ENCODE data around the gene WDR33. TPM values are rescaled to one million over a fixed set of nuclear protein-coding genes. Genes with fewer than 3 reads are reported as not detected.

Gene WDR33
- total and polyA plus RNA-seq, 4 donors, result 8.1 to 55.1 (median 29.5) TPM

- DNase-seq (no peak), ATAC-seq (ENCODE audit: low FRiP score) (peak; percentile 4)
- 8 to 14% methylated on average over 20 of the region's 20 CpGs for WGBS, 2 donors
- no peaks in the 10 kb centered on the region for H3K27me3 ChIP-seq (ENCODE audit: control insufficient read depth in 1 of 2, insufficient read depth in 2 of 2, low read length in 1 of 2)
- H3K27ac ChIP-seq (ENCODE audit: low read depth in 1 of 2, low read length in 2 of 2), result peak overlapping the region; percentile 22 to 68
- no peaks in the 10 kb centered on the region for H3K36me3 ChIP-seq (ENCODE audit: control insufficient read depth in 1 of 2, insufficient read depth in 2 of 2, low read length in 1 of 2)
- no peaks in the 10 kb centered on the region for H3K4me1 ChIP-seq (ENCODE audit: control insufficient read depth in 1 of 2, insufficient read depth in 2 of 2, low read length in 2 of 2)
- H3K4me3 ChIP-seq (ENCODE audit: low read length in 2 of 2), result peak overlapping the region in 1 of 2 donors; percentile 95
- no peaks in the 10 kb centered on the region for H3K9me3 ChIP-seq (ENCODE audit: control insufficient read depth, low read length)
- intact Hi-C loops (cut with DNase I), result no loop called here
These were observed 138.4 kb downstream of the WDR33 start for GRCh38 chr2:127672341-127673224.

DNA sequence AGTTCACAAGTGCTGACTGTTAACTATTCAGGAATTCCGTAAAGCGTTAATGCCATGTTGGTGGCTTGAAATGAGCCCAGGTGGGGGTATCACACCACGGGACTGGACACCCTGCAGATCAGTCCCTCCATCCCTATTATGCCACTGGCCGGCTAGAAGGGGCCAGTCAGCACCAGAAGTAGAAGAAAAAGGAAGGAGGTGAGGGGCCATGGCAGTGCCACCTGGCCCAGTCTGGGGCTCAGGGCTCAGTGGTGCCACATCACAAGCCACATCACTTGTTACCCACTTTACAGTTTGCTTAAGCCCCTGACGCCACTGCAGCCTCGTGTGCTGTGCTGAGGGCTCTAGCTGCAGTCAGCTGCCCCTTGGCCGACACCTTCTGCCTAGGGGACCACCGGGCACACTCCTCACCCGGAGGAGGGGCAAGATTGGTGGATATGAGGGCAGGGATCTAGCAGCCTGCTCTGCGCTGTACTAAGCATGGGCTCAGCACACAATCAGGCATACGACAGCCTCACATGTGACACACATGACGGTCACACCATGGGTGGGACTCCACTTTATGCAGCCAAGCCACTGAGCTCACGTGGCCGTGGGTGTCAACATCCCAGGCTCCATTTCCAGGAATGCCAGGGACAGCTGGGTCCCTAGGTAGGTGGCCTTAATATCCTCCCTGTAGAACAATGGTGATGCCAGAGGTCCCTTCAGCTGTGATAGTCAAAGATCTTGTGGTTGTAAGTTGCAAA, 139.2 kb downstream of the WDR33 start:
- Histone ChIP-seq H3K4me3 (ENCODE audit: low read length in 2 of 2) (no peak overlapping the region), H3K9me3 (ENCODE audit: control insufficient read depth, low read length) (no peaks in the 10 kb centered on the region), H3K27me3 (ENCODE audit: control insufficient read depth in 1 of 2, insufficient read depth in 2 of 2, low read length in 1 of 2) (no peaks in the 10 kb centered on the region), H3K27ac (ENCODE audit: low read depth in 1 of 2, low read length in 2 of 2) (peak overlapping the region in 1 of 2 donors; percentile 22), H3K36me3 (ENCODE audit: control insufficient read depth in 1 of 2, insufficient read depth in 2 of 2, low read length in 1 of 2) (no peaks in the 10 kb centered on the region), H3K4me1 (ENCODE audit: control insufficient read depth in 1 of 2, insufficient read depth in 2 of 2, low read length in 2 of 2) (no peaks in the 10 kb centered on the region)
- ATAC-seq (ENCODE audit: low FRiP score) (no peak), DNase-seq (no peak)
- intact Hi-C loops (cut with DNase I), result no loop called here
- 54 to 55% methylated on average over 14 of the region's 14 CpGs for WGBS, 2 donors

DNA sequence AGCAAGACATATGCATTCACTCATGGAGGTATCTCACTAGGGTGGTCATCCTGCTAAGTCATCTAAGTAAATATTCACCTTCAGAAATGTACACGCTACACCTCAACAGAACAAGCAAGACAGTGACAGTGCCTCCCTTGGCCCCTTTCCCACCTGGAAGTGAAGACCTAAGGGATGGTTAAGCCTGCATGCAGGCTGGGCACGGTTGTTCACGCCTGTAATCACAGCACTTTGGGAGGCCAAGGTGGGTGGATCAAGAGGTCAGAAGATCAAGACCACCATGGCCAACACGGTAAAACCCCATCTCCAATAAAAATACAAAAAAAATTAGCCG, 140.0 kb downstream of the WDR33 start:
- Histone ChIP-seq H3K4me3 (ENCODE audit: low read length in 2 of 2) (no peak overlapping the region), H3K27me3 (ENCODE audit: control insufficient read depth in 1 of 2, insufficient read depth in 2 of 2, low read length in 1 of 2) (no peaks in the 10 kb centered on the region), H3K4me1 (ENCODE audit: control insufficient read depth in 1 of 2, insufficient read depth in 2 of 2, low read length in 2 of 2) (no peaks in the 10 kb centered on the region), H3K27ac (ENCODE audit: low read depth in 1 of 2, low read length in 2 of 2) (no peak overlapping the region), H3K36me3 (ENCODE audit: control insufficient read depth in 1 of 2, insufficient read depth in 2 of 2, low read length in 1 of 2) (no peaks in the 10 kb centered on the region), H3K9me3 (ENCODE audit: control insufficient read depth, low read length) (no peaks in the 10 kb centered on the region)
- intact Hi-C loops (cut with DNase I), result no loop called here
- DNase-seq (no peak), ATAC-seq (ENCODE audit: low FRiP score) (no peak)
- WGBS, 2 donors, result 82 to 90% methylated on average over 5 of the region's 5 CpGs

DNA sequence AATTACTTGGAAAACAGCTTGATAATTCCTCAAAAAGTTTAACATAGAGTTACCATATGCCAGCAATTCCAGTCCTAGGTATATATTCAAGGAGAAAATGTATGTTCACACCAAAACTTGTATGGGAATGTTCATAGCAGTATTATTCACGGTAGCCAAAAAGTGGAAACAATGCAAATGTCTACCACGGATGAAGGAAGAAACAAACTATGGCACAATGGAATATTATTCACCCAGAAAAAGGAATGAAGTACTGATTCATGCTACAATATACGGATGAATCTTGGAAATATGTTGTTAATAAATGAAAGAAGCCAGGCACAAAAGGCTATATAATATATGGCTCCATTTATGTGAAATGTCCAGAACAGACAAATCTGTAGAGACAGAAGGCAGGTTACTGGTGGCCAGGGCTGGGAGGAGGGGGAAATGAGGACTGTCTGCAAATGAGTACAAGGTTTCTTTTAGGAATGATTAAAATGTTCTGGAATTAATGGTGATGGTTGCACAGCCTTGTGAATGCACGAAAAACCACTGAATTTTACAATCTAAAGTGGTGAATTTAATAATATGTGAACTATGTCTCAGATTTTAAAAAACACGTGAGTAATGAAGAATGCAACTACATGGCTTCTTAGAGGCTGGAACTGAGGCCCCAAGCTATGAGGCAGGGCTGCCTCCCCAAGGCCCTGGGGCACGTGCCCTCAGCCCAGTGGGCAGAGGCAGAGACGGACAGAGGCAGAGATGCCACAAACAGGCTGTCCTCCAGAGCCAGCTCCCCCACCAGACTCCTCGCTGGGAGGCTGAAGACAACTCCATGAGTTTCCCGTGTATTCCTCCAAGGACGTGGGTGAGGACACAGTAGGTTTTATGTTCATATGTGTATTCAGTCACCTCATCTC, 140.7 kb downstream of the WDR33 start:
- no peak overlapping the region for H3K4me3 ChIP-seq (ENCODE audit: low read length in 2 of 2)
- DNase-seq (no peak), ATAC-seq (ENCODE audit: low FRiP score) (no peak)
- no peaks in the 10 kb centered on the region for H3K9me3 ChIP-seq (ENCODE audit: control insufficient read depth, low read length)
- H3K36me3 ChIP-seq (ENCODE audit: control insufficient read depth in 1 of 2, insufficient read depth in 2 of 2, low read length in 1 of 2), result no peaks in the 10 kb centered on the region
- no peak overlapping the region for H3K27ac ChIP-seq (ENCODE audit: low read depth in 1 of 2, low read length in 2 of 2)
- H3K4me1 ChIP-seq (ENCODE audit: control insufficient read depth in 1 of 2, insufficient read depth in 2 of 2, low read length in 2 of 2), result no peaks in the 10 kb centered on the region
- intact Hi-C loops (cut with DNase I), result no loop called here
- 59 to 67% methylated on average over 10 of the region's 10 CpGs for WGBS, 2 donors
- no peaks in the 10 kb centered on the region for H3K27me3 ChIP-seq (ENCODE audit: control insufficient read depth in 1 of 2, insufficient read depth in 2 of 2, low read length in 1 of 2)

GRCh38 chr2:127669056-127669455, 141.9 kb downstream of the WDR33 start:
- Histone ChIP-seq H3K4me3 (ENCODE audit: low read length in 2 of 2) (no peak overlapping the region), H3K9me3 (ENCODE audit: control insufficient read depth, low read length) (no peaks in the 10 kb centered on the region), H3K36me3 (ENCODE audit: control insufficient read depth in 1 of 2, insufficient read depth in 2 of 2, low read length in 1 of 2) (no peaks in the 10 kb centered on the region), H3K4me1 (ENCODE audit: control insufficient read depth in 1 of 2, insufficient read depth in 2 of 2, low read length in 2 of 2) (no peaks in the 10 kb centered on the region), H3K27ac (ENCODE audit: low read depth in 1 of 2, low read length in 2 of 2) (no peak overlapping the region), H3K27me3 (ENCODE audit: control insufficient read depth in 1 of 2, insufficient read depth in 2 of 2, low read length in 1 of 2) (no peaks in the 10 kb centered on the region)
- ATAC-seq (ENCODE audit: low FRiP score) (no peak), DNase-seq (no peak)
- WGBS, 2 donors, result 58 to 77% methylated on average over 7 of the region's 7 CpGs
- intact Hi-C loops (cut with DNase I), result no loop called here

- intact Hi-C loops (cut with DNase I), result no loop called here
- DNase-seq, result peak in 1 of 2 donors; percentile 35
- Histone ChIP-seq H3K9me3 (ENCODE audit: control insufficient read depth, low read length) (no peaks in the 10 kb centered on the region), H3K4me3 (ENCODE audit: low read length in 2 of 2) (no peak overlapping the region), H3K36me3 (ENCODE audit: control insufficient read depth in 1 of 2, insufficient read depth in 2 of 2, low read length in 1 of 2) (no peaks in the 10 kb centered on the region), H3K27me3 (ENCODE audit: control insufficient read depth in 1 of 2, insufficient read depth in 2 of 2, low read length in 1 of 2) (no peaks in the 10 kb centered on the region), H3K4me1 (ENCODE audit: control insufficient read depth in 1 of 2, insufficient read depth in 2 of 2, low read length in 2 of 2) (no peaks in the 10 kb centered on the region), H3K27ac (ENCODE audit: low read depth in 1 of 2, low read length in 2 of 2) (no peak overlapping the region)
- WGBS, 2 donors, result 75% methylated on average over 8 of the region's 8 CpGs
- ATAC-seq (ENCODE audit: low FRiP score), result no peak
These were observed 145.6 kb downstream of the WDR33 start for GRCh38 chr2:127665267-127665893.

GRCh38 chr2:127664895-127665225, 146.1 kb downstream of the WDR33 start:
- ATAC-seq (ENCODE audit: low FRiP score), result no peak

More at GRCh38 chr2:127664895-127665225, 146.1 kb downstream of the WDR33 start:
- Histone ChIP-seq H3K27me3 (ENCODE audit: control insufficient read depth in 1 of 2, insufficient read depth in 2 of 2, low read length in 1 of 2) (no peaks in the 10 kb centered on the region), H3K36me3 (ENCODE audit: control insufficient read depth in 1 of 2, insufficient read depth in 2 of 2, low read length in 1 of 2) (no peaks in the 10 kb centered on the region), H3K4me3 (ENCODE audit: low read length in 2 of 2) (no peak overlapping the region), H3K4me1 (ENCODE audit: control insufficient read depth in 1 of 2, insufficient read depth in 2 of 2, low read length in 2 of 2) (no peaks in the 10 kb centered on the region), H3K27ac (ENCODE audit: low read depth in 1 of 2, low read length in 2 of 2) (peak overlapping the region in 1 of 2 donors; percentile 2), H3K9me3 (ENCODE audit: control insufficient read depth, low read length) (no peaks in the 10 kb centered on the region)
- WGBS, 2 donors, result 47 to 58% methylated on average over 6 of the region's 6 CpGs
- DNase-seq, result no peak
- intact Hi-C loops (cut with DNase I), result no loop called here

Data from aorta (tissue), 5 donors.